ENCODE results near the gene DNM2.

Gene DNM2

GRCh38 chr19:10691178-10691881 is 26.5 kb upstream of the DNM2 start:
- DNase-seq: no peak

- DNase-seq: no peak
Measured at GRCh38 chr19:10691883-10692282, 26.0 kb upstream of the DNM2 start.

- no peak for DNase-seq
Measured at GRCh38 chr19:10692673-10693264, 25.1 kb upstream of the DNM2 start.

GRCh38 chr19:10694706-10695307 is 23.1 kb upstream of the DNM2 start:
- no peak for DNase-seq

- DNase-seq: peak; percentile 95
Measured at GRCh38 chr19:10695401-10696398, 22.2 kb upstream of the DNM2 start.

GRCh38 chr19:10699650-10700335 is 18.1 kb upstream of the DNM2 start:
- DNase-seq: peak; percentile 82

- DNase-seq: peak; percentile 66
Measured at GRCh38 chr19:10701955-10702525, 15.8 kb upstream of the DNM2 start.

GRCh38 chr19:10706990-10707389 is 10.9 kb upstream of the DNM2 start:
- no peak for DNase-seq

- no peak for DNase-seq
Measured at GRCh38 chr19:10707440-10707839, 10.4 kb upstream of the DNM2 start.

- DNase-seq: no peak
Measured at GRCh38 chr19:10708291-10708690, 9.6 kb upstream of the DNM2 start.

- DNase-seq: no peak
Measured at GRCh38 chr19:10712045-10712444, 5.8 kb upstream of the DNM2 start.

GRCh38 chr19:10712754-10713153 is 5.1 kb upstream of the DNM2 start:
- no peak for DNase-seq

GRCh38 chr19:10713317-10713716 is 4.6 kb upstream of the DNM2 start:
- no peak for DNase-seq

GRCh38 chr19:10717054-10717355 is 874 bp upstream of the DNM2 start:
- no peak for DNase-seq

- peak; percentile 83 for DNase-seq
Measured at GRCh38 chr19:10718205-10719196, 622 bp downstream of the DNM2 start.

GRCh38 chr19:10719466-10719961 is 1.6 kb downstream of the DNM2 start:
- DNase-seq: no peak

GRCh38 chr19:10720607-10721125 is 2.8 kb downstream of the DNM2 start:
- DNase-seq: no peak

- no peak for DNase-seq
Measured at GRCh38 chr19:10723591-10723990, 5.7 kb downstream of the DNM2 start.

- DNase-seq: no peak
Measured at GRCh38 chr19:10724573-10725071, 6.7 kb downstream of the DNM2 start.

GRCh38 chr19:10725415-10725814 is 7.5 kb downstream of the DNM2 start:
- no peak for DNase-seq

Data from activated CD8-positive, alpha-beta memory T cell treated with anti-CD3 and anti-CD28 coated beads, Interleukin-2, amount 50 U/mL, for 48 hours (primary cell).